ENCODE measurements around the gene ASS1.

The ASS1 gene

DNA sequence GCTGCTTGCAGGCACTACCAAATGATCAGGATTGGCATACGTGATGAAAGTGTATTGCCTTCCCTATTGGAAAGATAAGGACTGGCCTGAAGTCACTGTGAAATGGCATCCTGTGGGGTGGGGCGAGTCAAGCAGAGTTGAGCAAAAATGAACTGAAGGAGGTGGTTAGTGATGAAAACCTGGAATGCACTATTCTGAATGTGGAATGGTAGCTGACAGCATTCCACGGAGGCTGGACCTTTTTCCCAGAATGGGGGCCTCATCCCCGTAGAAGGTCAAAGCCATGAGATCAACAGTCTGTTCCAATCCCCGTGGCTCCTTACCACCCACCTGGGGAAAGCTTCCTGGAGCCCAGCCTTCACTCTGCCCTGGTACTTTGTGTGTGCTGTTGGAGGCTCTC is 37.7 kb downstream of the ASS1 start:
- DNase-seq, result no peak
- intact Hi-C loops (cut with DNase I), result no loop called here

DNA sequence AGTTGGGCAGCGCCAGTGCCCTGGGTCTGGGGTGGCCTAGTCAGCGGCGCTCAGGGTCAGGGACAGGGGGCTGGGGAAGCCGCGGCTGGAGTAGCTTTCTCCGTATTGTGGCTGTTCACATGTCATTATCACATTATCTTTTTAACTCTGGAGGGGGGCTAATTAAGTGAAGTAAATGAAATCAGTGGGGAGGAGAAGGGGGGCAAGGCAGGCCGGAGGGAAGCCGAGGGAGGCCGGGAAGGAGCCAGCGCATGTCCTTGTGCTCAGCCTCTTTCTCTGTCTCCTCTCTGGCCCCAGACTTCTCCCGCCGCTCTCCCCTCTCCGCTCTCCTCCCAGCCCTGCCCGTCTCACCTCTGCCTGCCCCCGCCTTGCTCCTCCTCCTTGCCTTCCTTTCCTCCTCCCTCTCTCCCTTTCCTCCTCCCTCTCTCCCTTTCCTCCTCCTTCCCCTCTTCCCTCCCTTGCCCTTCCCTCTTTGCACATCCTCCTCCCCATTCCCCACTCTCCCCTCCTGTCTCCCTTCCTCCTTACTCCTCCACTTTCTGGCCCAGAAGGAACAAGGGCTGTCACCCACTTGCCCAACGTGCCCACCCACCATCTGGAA is 38.7 kb downstream of the ASS1 start:
- intact Hi-C loops (cut with DNase I), result no loop called here
- DNase-seq, result no peak

DNA sequence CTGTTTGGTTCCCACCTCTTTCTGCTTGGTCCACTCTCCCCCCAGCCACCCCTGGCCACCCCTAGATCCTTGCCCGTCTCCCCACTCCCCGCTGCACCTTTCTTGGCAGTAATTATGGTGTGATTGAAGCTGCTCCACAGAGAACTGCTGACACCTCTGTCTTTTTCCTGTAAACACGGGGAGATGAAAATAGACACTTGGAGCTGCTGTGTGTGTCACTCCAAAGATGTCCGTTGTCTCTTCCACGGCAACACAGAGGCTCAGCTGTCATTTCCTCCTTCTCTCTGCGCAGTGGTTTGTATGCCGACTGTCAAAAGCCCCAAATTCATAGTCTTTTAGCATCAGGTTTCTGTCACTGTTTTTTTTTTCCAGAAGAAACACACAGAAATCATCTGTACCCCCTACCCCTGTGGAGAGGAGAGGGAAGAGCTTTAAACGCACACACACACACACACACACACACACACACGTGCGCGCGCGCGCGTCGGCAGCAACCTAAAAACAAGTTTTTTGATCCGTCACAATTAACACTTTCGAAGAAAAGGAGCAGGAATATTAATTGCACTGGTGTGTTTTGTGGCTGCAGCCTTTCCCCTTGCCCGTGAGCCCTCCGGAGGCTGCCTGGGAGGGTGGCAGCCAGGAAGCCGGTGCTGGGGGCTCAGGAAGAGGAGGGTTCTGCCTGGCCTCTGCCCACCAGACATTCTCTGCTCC is 39.8 kb downstream of the ASS1 start:
- intact Hi-C loops (cut with DNase I), result no loop called here
- DNase-seq, result no peak

DNA sequence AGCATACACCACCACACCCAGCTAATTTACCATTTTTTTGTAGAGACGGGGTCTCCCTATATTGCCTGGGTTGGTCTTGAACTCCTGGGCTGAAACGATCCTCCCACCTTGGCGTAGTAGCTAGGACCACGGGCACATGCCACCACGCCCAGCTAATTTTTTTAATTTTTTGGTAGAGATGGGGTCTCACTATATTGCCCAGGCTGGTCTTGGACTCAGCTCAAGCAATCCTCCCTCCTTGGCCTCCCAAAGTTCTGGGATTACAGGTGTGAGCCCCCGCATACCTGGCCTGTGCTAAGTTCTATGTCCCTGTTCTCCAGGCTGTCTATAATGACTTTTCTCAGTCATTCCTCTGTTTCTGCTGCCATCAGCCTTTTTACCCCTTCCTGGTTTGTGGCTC is 41.3 kb downstream of the ASS1 start:
- intact Hi-C loops (cut with DNase I), result no loop called here
- no peak for DNase-seq

DNA sequence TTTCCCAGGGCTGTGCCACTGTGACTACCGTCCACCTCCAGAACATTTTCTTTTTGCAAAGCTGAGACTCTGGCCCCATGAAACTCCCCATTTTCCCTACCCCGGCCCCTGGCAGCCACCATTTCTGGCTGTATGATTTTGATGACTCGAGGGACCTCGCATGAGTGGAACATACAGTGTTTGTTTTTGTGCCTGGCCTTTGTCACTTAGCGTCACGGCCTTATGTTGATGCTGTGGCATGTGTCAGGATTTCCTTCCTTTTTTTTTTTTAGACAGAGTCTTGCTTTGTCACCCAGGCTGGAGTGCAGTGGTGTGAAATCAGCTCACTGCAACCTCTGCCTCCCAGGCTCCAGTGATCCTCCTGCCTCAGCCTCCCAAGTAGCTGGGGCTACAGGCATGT is 42.7 kb downstream of the ASS1 start:
- intact Hi-C loops (cut with DNase I), result no loop called here
- DNase-seq, result no peak

DNA sequence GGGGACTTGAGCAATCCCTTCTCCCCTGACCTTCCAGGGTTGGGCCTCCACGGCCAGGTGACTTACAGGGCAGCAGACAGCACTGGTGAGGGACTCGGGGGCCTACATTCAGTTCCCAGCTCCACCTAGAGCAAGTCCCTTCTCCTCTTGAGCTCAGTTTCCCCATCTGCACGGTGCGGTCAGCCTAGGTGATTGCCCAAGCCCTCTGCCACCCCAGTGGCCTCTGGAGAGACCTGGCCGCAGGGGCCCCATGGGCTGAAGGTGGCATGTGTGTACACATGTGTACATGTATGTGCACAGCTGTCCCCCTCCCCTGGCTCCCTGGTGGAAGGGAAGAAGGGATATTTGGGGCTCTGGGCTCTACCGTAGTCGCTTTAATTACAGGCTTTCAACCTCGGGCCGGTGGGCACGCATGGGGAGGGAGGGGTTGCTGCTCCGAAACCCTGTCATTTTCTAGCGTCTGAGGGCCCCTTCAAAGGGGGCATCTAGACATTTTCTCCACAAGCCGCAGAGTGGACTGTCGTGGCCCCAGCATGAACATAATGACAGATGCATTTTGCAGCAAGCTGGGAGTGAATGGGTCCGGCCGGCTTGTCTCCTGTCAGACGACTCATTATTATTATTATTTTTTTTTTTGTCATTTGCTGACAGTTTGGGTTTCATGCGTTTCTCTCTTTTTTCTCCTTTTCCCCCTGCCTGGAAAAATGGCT is 44.0 kb downstream of the ASS1 start:
- DNase-seq, result no peak
- intact Hi-C loops (cut with DNase I), result no loop called here

DNA sequence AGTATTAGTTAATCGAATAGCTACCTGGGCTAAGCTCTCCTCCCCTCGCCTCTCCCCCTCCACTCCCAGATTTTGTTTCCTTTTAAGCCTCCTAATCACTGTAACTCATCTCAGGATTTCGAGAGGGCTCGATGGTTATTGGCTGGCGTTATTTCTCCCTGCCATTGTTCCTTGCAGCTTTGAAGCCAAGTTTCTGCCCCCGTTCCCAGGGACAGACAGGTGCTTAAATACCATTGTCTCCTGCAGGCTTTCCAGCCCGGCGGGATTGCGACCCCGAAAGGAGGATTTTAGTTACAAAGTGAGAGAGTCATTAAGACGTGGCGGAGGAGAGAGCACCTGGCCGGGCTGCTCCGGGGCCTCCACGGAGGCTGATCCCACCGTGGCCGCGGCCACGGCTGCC is 46.2 kb downstream of the ASS1 start:
- intact Hi-C loops (cut with DNase I), result no loop called here
- no peak for DNase-seq

DNA sequence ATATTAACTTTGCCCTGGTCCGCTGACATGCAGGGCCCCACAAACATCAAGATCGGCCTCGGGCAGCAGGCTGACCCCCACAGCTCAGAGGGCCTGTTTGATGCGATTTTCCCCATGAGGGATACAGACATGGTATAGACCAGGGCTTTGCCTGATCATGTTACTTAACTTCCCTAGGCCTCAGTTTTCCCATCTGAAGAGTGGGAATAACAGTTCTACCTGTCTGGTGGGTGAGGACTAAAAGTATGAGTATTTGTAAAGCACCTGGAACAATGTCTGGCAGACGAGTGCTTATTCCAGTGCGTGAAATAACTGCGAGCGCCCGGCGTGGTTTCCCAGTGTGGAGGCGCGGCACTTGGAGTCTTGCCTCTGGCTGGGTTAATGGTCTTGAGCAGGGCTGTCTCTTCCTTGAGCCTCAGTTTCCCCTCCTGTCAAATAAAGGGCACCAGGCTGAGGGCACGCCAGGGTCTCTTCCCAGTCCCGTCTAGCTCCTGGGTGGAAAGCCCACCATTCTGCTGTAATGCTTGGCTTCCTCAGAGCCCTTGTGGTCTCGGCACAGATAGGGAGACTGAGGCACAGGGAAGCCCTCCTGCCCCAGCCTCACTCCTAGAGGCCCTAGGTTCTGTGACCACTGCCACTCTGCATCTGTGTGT is 47.2 kb downstream of the ASS1 start:
- no peak for DNase-seq
- intact Hi-C loops (cut with DNase I), result no loop called here

DNA sequence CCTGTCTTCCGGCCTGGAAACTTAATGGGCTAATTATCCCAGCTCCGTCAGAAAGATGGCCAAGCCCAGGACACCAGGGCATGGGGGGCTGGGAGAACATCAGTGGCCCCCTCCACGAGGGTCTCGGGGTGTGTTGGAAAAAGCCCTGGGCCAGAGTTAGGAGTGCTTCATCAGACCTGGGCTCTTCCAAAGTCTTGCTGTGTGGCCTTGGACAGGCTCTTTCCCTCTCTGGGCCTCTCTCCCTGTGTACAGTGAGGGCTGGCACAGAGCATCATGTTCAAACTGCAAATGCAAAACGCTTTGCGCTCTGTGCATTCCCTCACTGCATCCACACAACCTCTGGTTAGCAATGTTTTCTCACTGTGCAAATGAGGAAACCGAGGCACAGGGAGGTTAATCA is 48.3 kb downstream of the ASS1 start:
- intact Hi-C loops (cut with DNase I), result no loop called here
- DNase-seq, result no peak

DNA sequence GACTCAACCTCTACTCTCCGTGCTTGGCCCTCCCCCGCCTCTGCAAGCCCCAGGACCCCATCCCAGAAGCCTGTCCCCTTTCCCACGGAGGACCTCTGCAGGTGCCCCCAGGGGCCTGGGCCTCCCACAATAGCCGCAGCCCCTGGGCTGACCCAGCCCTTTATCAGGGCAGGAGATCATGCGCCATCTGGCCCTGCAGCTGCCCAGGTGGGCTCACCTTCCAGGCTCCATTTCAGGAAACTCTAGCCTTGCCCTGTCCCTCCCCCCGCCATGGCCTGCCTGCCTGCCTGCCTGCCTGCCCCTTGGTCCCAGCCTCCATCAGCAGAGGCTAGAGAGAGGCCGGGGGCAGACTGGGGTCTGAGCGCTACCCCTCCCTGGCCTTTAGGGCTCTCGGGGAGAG is 48.7 kb downstream of the ASS1 start:
- intact Hi-C loops (cut with DNase I), result no loop called here
- no peak for DNase-seq

DNA sequence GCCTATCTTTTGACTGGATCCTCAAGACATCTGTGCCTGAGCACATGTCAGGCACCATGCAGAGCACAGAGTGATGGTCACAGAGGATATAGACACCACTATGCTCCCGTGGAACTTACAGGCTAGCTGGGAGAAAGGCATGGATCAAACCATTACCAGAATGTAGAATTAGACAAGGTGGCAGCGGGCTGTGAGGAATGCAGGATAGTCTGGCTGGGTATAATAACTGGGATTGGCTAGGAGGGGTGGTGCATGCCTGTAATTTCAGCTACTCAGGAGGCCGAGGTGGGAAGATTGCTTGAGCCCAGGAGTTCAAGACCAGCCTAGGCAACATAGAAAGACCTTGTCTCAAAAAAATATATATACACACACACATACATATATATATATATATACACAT is 50.3 kb downstream of the ASS1 start:
- no peak for DNase-seq
- intact Hi-C loops (cut with DNase I), result no loop called here

DNA sequence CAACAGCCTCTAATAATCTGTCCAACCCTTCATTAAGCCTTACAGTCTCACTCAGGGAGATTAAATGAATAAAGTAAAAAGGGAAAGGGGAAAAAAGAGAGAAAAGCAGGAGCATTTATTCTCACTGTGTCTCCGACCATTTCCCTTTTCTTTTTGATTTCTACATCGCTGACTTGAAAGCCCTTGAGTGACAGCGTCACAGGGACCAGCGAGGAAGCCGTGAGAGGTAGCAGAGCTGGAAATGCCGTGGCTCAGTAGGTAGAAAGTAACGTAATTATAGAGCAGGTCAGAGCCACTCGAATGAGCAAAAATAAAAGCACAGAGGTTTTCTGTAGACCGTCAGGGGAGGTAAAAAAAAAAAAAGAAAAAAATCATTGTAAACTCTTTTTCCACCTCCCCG is 52.4 kb downstream of the ASS1 start:
- DNase-seq, result no peak
- intact Hi-C loops (cut with DNase I), result no loop called here

DNA sequence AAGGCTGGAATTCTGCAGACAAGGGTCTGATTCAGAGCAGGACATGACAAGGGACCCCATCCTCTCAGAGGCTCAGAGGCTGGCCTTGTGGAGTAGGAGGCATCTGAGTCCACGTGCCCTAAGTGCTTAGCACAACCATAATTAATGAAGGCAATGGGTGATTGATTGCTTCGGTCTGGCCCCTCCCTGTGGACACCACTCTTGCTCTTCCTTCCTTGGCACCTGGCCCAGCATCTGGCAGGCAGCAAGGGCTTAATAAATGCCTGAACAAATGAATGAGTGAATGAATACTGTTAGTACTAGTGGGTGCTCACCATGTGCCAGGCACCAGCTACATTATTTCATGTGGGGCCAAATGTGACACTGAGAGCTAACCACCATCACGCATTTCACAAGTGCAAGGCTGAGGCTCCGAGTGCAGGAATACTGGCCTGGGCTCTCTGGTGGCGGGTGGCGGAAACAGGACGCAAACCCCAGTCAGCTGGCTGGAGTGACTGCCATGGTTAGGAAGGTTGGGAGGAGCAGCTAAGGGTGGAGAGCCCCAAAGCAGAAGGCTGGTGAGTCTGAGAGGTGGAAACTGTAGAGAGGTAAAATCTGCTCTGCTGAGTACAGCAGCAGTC is 53.6 kb downstream of the ASS1 start:
- DNase-seq, result no peak
- intact Hi-C loops (cut with DNase I), result no loop called here

DNA sequence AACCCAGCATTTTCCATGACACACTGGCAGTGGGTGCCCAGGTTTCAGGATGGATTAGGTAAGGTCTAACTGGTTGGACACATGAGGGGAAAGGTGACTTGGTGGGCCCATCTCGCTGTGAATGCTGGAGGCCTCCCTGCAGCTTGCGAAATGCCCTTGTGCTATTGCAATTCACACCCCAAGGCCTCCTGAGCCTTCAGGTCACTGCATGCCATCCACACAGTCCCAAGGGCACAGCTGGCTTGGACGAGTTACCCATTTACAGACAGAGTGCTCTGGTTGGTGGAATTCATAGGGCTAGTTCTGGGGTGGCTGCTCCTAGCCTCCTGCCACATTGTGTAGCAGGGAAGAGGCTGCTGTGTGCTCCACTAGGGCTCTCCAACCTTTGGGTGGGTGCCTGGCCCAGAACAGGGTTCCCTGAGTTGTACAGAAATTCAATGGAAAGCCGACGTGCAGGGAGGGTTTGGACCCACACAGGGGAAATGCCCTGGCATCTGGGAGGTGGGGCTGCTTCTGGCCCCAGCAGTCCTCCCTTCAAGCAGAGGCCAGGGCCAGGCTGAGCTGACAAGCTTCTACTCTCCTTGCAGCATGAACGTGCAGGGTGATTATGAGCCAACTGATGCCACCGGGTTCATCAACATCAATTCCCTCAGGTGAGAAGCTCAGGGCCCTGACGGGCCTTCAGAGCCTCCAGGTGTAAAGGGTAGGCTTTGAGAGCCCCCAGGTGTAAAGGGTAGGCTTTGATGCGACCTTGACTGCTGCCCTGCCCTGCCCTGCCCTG is 54.3 kb downstream of the ASS1 start:
- intact Hi-C loops (cut with DNase I), result no loop called here

DNA sequence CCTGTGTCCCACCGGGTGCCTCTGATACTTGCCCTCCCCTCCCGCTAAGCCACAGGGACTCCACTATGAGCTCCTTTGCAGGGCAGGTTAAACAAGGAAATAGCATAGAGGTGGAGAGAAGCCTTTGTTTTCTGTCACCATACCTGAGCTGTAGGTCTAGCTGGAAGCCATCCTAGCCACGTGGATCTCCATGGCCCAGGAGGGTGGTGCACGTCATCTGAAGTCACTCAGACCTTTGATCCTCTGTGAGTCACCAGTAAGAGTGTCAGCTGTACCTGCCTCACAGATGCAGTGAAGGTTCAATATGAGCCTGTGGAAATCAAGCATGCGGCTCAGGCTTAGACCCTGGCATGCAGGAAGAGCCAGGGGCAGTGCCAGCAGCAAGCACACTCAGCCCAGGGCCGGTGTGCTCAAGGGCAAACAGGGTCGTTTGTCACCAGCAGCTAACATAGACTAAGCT is 55.1 kb downstream of the ASS1 start:
- intact Hi-C loops (cut with DNase I), result no loop called here
- no peak for DNase-seq

More for the DNA sequence above, 54.3 kb downstream of the ASS1 start:
- no peak for DNase-seq

DNA sequence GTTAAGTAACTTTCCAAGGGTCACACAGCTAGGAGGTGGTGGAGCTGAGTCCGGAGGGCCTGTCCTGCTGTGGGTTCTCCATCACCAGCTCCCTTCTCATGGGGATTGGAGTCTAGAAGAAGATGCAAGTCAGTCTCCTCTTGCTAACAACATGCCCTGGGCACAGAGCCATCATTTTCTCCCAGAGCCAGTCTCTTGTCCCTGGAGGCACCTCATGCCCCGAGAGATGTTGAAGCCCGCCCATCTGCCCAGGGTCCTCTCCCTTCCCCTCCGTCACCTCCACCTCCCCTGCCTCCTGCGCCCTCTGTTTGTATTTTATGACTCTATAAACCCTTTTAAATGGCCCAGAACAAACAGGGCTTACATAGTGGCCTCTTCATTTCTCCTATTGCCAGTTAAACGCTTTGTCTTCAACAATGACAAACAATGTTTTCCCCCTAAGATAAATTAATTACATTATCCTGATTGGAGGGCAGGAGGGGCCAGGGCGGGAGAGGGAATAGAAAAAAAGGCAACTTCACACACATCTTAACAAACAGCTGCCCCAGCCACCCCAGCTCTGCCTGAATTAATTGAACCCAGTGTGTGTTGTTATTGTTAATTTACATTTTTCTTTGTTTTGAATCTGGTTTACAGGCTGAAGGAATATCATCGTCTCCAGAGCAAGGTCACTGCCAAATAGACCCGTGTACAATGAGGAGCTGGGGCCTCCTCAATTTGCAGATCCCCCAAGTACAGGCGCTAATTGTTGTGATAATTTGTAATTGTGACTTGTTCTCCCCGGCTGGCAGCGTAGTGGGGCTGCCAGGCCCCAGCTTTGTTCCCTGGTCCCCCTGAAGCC is 55.8 kb downstream of the ASS1 start:
- intact Hi-C loops (cut with DNase I), result no loop called here
- peak in 7 of 42 donors; percentile 18 to 45 (median 29) for DNase-seq

DNA sequence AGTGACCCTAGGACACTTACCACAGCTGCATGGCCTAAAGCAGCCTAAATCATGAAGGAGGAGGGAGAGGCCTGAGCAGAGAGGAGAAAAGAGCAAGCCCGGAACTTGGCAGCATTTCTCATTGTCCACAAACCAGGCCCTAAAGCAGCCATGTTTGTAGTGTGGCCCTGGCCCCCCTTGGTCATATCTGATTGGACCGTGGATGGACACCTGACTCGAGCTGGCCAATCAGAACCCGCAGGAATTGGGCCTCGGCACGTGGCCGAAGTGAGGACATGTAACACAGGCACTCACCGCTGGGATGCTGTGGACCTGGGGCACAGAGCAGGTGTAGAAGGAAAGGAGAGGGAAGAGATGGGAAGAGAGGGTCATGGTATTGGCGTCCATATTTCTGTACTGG is 56.9 kb downstream of the ASS1 start:
- DNase-seq, result no peak
- intact Hi-C loops (cut with DNase I), result no loop called here

DNA sequence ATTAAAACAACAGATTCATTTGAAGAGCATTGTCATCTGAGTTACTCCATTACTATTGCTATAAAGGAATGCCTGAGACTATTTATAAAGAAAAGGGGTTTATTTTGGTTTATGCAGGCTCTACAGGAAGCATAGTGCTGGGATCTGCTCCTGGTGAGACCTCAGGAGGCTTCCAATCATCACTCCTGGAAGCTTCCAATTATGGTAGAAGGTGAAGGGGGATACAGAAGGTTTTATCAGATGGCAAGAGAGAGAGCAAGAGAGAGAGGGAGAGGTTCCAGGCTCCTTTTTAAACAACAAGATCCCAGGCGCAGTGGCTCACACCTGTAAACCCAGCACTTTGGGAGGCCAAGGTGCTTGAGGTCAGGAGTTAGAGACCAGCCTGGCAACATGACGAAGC is 63.5 kb downstream of the ASS1 start:
- intact Hi-C loops (cut with DNase I), result no loop called here
- no peak for DNase-seq
